Measurements from ENCODE around the gene GTF3C1. TPM values are rescaled to one million over a fixed set of nuclear protein-coding genes. Genes with fewer than 3 reads are reported as not detected.

Gene GTF3C1
- total and polyA plus RNA-seq, 2 of the 8 experiments (the other 6 are each of a cell fraction or from before 2014, with no cell fraction given), result 89.3 to 126 TPM

DNA sequence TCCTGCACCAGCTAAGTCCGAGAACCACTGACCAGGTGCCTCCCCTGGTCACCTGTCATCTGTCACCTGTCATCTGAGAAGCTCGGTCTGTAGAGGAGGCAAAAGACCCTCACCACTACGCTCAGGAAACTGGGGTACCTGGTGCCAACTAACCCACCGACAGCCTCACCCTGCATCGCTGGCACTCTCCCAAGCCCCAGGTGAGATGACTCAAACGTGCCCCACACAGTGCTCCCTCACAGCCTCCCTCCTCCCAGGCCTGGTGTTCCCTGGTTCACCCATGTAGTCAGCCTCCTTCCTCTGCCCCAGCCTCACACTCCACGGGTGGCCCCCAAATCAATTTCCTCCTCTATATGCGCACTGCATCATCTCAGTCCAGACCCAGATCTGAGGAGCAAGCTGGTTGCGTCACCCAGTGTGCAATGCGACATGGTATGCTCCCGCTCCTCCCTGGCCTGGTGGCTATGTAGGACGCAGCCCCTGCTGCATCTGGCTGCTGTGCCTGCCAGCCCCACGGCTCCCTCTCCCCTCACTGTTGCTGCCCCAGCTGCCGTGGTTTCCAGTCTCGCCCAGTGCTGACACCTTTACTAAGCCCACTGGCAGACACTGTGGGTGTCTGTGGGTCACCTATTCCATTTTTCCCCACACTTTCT, 68.3 kb downstream of the GTF3C1 start:
- no peaks in the 10 kb centered on the region for H3K4me1 ChIP-seq (replicated peaks in 1 of 4; ENCODE audit: control insufficient read depth in 3 of 4, insufficient read depth in 4 of 4, low read length in 3 of 4)
- no peak for TF ChIP-seq HDAC2 (IDR thresholded peaks at IDR 0.05; ENCODE audit: borderline replicate concordance in 1 of 2, low read depth in 2 of 2, low read length in 2 of 2)
- no peak for TF ChIP-seq POLR2AphosphoS5 (IDR thresholded peaks at IDR 0.05; ENCODE audit: low read depth, low read length)
- TF ChIP-seq JUN (IDR thresholded peaks at IDR 0.05; ENCODE audit: low read depth, low read length), result no peak
- H4K5ac ChIP-seq (ENCODE audit: insufficient read length, low read depth, low read length), result no peak overlapping the region
- no peak overlapping the region for H3K14ac ChIP-seq (ENCODE audit: insufficient read length)
- H2BK5ac ChIP-seq (ENCODE audit: low read depth, low read length), result no peak overlapping the region
- no peak overlapping the region for H3K4ac ChIP-seq (replicated peaks; ENCODE audit: insufficient read length, low read depth, low read length)
- H2BK20ac ChIP-seq (ENCODE audit: low read length), result no peak overlapping the region
- H2BK15ac ChIP-seq (ENCODE audit: low read length), result no peak overlapping the region
- CTCF ChIA-PET (ENCODE audit: partially characterized antibody), result interaction anchor here (0.7 to 2.1 kb wide), 2 partner anchors 34 to 301 kb away, joined by 3 to 6 read pairs; no protein-coding TSS in a partner anchor
- H3K79me1 ChIP-seq (ENCODE audit: low read depth, low read length), result no peaks in the 10 kb centered on the region; the same call in 1 of the 2 replicates
- no peak overlapping the region for H2AK5ac ChIP-seq (ENCODE audit: low read depth, low read length)
- no peak overlapping the region for H3K23ac ChIP-seq (ENCODE audit: insufficient read length)
- no peaks in the 10 kb centered on the region for H3K27me3 ChIP-seq (replicated peaks in 1 of 4; ENCODE audit: control insufficient read depth in 3 of 4, extremely low read depth in 1 of 4, insufficient read depth in 3 of 4, low read length in 3 of 4)
- H3K4me3 ChIP-seq (ENCODE audit: extremely low read depth in 1 of 4, insufficient read depth in 2 of 4, low read depth in 3 of 4, low read length in 4 of 4), result no peak overlapping the region
- H3K18ac ChIP-seq (ENCODE audit: extremely low read depth, low read length), result no peak overlapping the region
- 91% methylated on average over 15 of the region's 15 CpGs; no CpG with 5 or more reads in 1 of the 2 experiments for WGBS, 2 experiments (ENCODE audit: extremely low coverage in 1 of 2, insufficient coverage in 1 of 2, insufficient read length in 1 of 2, insufficient replicate concordance in 2 of 2, low coverage in 1 of 2, low lambda C conversion rate in 2 of 2, missing lambda C conversion rate in 1 of 2)
- DNase-seq (ENCODE audit: low read depth in 1 of 2, low spot score in 2 of 2) (no peak), FAIRE-seq (no peak)
- no peak overlapping the region for H2BK120ac ChIP-seq (replicated peaks; ENCODE audit: low read depth, low read length)
- no peak overlapping the region for H2BK12ac ChIP-seq (ENCODE audit: low read depth, low read length)
- no peaks in the 10 kb centered on the region for H3K9me3 ChIP-seq (ENCODE audit: insufficient read depth in 2 of 2, low read depth in 1 of 2, low read length in 1 of 2)
- no peaks in the 10 kb centered on the region for H3K79me2 ChIP-seq (ENCODE audit: control insufficient read depth in 1 of 2, insufficient read depth in 2 of 2, low read length in 2 of 2)
- H4K8ac ChIP-seq (ENCODE audit: extremely low read depth, insufficient read depth, low read length), result no peak overlapping the region
- no peak overlapping the region for H3K9ac ChIP-seq (replicated peaks in 1 of 4; ENCODE audit: extremely low read depth in 1 of 4, low read depth in 3 of 4, low read length in 3 of 4)
- peaks cover 52 to 89% (median 75%) of the 10 kb centered on the region in 4 experiments for H3K36me3 ChIP-seq (ENCODE audit: control insufficient read depth in 2 of 4, insufficient read depth in 4 of 4, low read length in 3 of 4)
- no peak overlapping the region for H2AFZ ChIP-seq (ENCODE audit: low read length)
- POLR2A ChIA-PET (ENCODE audit: partially characterized antibody), result no interaction called here
- no peak overlapping the region for H4K91ac ChIP-seq (replicated peaks; ENCODE audit: insufficient read length, low read length)
- peaks cover 2 to 3% of the 10 kb centered on the region in 2 experiments for H4K20me1 ChIP-seq (replicated peaks in 1 of 2; ENCODE audit: control insufficient read depth in 1 of 2, insufficient read depth in 2 of 2, low read length in 2 of 2)
- no peaks in the 10 kb centered on the region for H3K23me2 ChIP-seq (ENCODE audit: low read depth, low read length)
- no peak overlapping the region for H3K27ac ChIP-seq (ENCODE audit: low read depth, low read length)
- no peak overlapping the region for H3K56ac ChIP-seq (replicated peaks; ENCODE audit: insufficient read length, low read depth, low read length)
- no peak overlapping the region for H3K4me2 ChIP-seq (ENCODE audit: insufficient read depth in 1 of 2, low read depth in 2 of 2, low read length in 2 of 2)
